Measurements from ENCODE around the gene UQCC5.

DNA sequence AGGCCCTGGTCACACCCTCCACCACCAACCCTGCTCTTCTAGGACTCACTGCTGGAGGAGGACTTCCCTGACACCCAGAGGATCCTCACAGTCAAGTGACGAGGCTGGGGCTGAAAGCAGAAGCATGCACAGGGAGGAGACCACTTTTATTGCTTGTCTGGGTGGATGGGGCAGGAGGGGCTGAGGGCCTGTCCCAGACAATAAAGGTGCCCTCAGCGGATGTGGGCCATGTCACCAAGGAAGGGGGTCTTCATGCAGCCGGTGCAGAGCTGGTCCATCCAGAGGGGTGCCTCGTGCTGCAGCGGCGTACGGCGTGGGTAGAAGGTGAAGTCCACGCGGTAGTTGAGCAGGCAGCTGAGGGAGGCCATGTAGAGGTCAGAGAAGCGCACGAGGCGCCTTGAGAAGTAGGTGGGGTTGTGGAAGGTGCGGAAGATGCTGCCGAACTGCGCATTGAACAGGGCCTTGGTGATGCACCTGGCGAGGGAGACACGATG, 12.1 kb upstream of the UQCC5 start:
- TF ChIP-seq, protein P1, sequence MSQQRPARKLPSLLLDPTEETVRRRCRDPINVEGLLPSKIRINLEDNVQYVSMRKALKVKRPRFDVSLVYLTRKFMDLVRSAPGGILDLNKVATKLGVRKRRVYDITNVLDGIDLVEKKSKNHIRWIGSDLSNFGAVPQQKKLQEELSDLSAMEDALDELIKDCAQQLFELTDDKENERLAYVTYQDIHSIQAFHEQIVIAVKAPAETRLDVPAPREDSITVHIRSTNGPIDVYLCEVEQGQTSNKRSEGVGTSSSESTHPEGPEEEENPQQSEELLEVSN (IDR thresholded peaks at IDR 0.05; ENCODE audit: borderline replicate concordance, low read depth): no peak
- TF ChIP-seq MAZ (IDR thresholded peaks at IDR 0.05; ENCODE audit: borderline replicate concordance, low read depth, low read length): no peak
- TF ChIP-seq, protein P2, sequence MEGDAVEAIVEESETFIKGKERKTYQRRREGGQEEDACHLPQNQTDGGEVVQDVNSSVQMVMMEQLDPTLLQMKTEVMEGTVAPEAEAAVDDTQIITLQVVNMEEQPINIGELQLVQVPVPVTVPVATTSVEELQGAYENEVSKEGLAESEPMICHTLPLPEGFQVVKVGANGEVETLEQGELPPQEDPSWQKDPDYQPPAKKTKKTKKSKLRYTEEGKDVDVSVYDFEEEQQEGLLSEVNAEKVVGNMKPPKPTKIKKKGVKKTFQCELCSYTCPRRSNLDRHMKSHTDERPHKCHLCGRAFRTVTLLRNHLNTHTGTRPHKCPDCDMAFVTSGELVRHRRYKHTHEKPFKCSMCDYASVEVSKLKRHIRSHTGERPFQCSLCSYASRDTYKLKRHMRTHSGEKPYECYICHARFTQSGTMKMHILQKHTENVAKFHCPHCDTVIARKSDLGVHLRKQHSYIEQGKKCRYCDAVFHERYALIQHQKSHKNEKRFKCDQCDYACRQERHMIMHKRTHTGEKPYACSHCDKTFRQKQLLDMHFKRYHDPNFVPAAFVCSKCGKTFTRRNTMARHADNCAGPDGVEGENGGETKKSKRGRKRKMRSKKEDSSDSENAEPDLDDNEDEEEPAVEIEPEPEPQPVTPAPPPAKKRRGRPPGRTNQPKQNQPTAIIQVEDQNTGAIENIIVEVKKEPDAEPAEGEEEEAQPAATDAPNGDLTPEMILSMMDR (IDR thresholded peaks at IDR 0.05): no peak
- no peak for TF ChIP-seq POLR2A (IDR thresholded peaks at IDR 0.05; ENCODE audit: low read length)
- TF ChIP-seq JUNB (IDR thresholded peaks at IDR 0.05): no peak
- TF ChIP-seq, protein P3, sequence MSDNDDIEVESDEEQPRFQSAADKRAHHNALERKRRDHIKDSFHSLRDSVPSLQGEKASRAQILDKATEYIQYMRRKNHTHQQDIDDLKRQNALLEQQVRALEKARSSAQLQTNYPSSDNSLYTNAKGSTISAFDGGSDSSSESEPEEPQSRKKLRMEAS (IDR thresholded peaks at IDR 0.05): no peak
- TF ChIP-seq SMC3 (IDR thresholded peaks at IDR 0.05): no peak
- TF ChIP-seq, protein P4, sequence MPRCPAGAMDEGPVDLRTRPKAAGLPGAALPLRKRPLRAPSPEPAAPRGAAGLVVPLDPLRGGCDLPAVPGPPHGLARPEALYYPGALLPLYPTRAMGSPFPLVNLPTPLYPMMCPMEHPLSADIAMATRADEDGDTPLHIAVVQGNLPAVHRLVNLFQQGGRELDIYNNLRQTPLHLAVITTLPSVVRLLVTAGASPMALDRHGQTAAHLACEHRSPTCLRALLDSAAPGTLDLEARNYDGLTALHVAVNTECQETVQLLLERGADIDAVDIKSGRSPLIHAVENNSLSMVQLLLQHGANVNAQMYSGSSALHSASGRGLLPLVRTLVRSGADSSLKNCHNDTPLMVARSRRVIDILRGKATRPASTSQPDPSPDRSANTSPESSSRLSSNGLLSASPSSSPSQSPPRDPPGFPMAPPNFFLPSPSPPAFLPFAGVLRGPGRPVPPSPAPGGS (IDR thresholded peaks at IDR 0.05): no peak
